Adipocyte (in vitro differentiated cells): ENCODE results near the gene POLE3.
"Not testable (repeated sequence)": the region's sequence is repeated elsewhere in the genome, so short reads cannot be mapped to it uniquely, and the experiment has no call there.

Experiments used
- DNase-seq: peaks from one replicate; pipeline ENCODE4 v3.0.0-alpha.2; 2015; ENCODE audit warnings: low read depth
- H3K27me3 ChIP-seq: replicated peaks from 2 replicates; pipeline ENCODE4 v1.7.0; 2013; ENCODE audit warnings: mild to moderate bottlenecking, low read length, moderate library complexity; ENCODE audit not compliant: control insufficient read depth, insufficient read depth
- H3K36me3 ChIP-seq: 2 replicates; pipeline ENCODE4 v1.7.0; 2013; ENCODE audit warnings: low read length, mild to moderate bottlenecking, moderate library complexity; ENCODE audit not compliant: control insufficient read depth, insufficient read depth, severe bottlenecking
- H3K4me1 ChIP-seq: 2 replicates; pipeline ENCODE4 v1.7.0; 2013; ENCODE audit warnings: mild to moderate bottlenecking, low read length, moderate library complexity; ENCODE audit not compliant: control insufficient read depth, insufficient read depth
- H3K4me3 ChIP-seq: 2 replicates; pipeline ENCODE4 v1.7.0; 2013; ENCODE audit warnings: mild to moderate bottlenecking, low read length, moderate library complexity
- H3K9ac ChIP-seq: 2 replicates; pipeline ENCODE4 v1.7.0; 2013; ENCODE audit warnings: mild to moderate bottlenecking, low read length, moderate library complexity
- H3K9me3 ChIP-seq: 2 replicates; pipeline ENCODE4 v1.7.0; 2013; ENCODE audit warnings: mild to moderate bottlenecking, low read length, moderate library complexity; ENCODE audit not compliant: control insufficient read depth

POLE3 gene

DNA sequence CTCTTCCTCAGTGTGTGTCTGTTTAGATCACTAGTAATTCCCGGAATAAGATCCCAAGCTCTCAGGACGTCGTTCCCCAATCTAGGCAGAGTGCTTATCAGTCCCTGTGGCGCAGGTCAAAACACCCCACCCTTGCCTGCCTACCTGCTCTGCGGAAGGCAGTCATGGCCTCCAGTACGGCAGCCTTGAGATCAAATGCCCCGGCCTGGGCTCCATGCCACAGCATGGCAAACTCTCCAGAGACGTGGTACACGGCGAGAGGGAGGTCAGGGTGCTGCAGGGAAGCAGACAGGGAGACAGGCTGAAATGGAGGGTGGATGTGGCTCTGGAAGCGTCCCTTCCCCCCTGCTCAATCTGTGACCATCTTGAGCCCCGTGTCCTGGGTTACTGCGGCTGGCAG is 21.6 kb downstream of the POLE3 start:
- H3K9me3 ChIP-seq: no peaks in the 10 kb centered on the region
- H3K27me3 ChIP-seq: no peaks in the 10 kb centered on the region
- H3K9ac ChIP-seq: no peak overlapping the region
- peaks cover 47% of the 10 kb centered on the region for H3K36me3 ChIP-seq
- H3K4me1 ChIP-seq: peaks cover 15% of the 10 kb centered on the region
- no peak overlapping the region for H3K4me3 ChIP-seq
- DNase-seq: no peak

GRCh38 chr9:113387560-113388230 is 22.8 kb downstream of the POLE3 start:
- H3K36me3 ChIP-seq: peaks cover 47% of the 10 kb centered on the region
- peak overlapping the region; percentile 53 for H3K9ac ChIP-seq
- no peak for DNase-seq
- no peak overlapping the region for H3K4me3 ChIP-seq
- no peaks in the 10 kb centered on the region for H3K9me3 ChIP-seq
- H3K4me1 ChIP-seq: peaks cover 15% of the 10 kb centered on the region
- H3K27me3 ChIP-seq: no peaks in the 10 kb centered on the region

- Histone ChIP-seq H3K4me3 (no peak overlapping the region), H3K9ac (peak overlapping the region; percentile 53), H3K4me1 (peaks cover 15% of the 10 kb centered on the region), H3K9me3 (no peaks in the 10 kb centered on the region), H3K36me3 (peaks cover 40% of the 10 kb centered on the region), H3K27me3 (no peaks in the 10 kb centered on the region)
- DNase-seq: no peak
Observed at GRCh38 chr9:113386571-113387393, 23.7 kb downstream of the POLE3 start.

DNA sequence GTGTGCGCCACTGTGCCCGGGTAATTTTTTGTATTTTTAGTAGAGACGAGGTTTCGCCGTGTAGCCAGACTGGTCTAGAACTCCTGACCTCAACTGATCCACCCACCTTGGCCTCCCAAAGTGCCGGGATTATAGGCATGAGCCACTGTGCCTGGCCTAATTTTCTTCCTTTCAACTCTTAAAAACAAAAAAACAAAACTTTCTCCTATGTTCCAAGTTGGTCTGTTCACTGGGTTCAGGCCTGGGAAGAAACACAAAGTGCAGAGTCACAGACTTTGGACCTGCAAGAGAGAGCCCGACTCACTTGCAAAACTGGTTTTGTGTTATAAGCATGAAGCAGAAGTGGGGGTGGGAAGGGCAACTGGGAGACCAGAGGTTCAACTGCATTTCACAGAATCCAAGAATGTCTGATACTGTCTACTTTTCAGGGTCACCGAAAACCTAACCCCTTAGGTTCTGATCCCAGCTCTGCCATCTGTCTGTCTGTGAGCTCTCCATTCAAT is 28.5 kb downstream of the POLE3 start:
- Histone ChIP-seq H3K9me3 (no peaks in the 10 kb centered on the region), H3K4me3 (no peak overlapping the region), H3K9ac (no peak overlapping the region), H3K27me3 (no peaks in the 10 kb centered on the region), H3K4me1 (no peaks in the 10 kb centered on the region), H3K36me3 (peaks cover 3% of the 10 kb centered on the region)
- DNase-seq: no peak

- H3K9me3 ChIP-seq, H3K9ac ChIP-seq, DNase-seq: not testable (repeated sequence)
Observed at GRCh38 chr9:113381441-113381840, 29.0 kb downstream of the POLE3 start.

GRCh38 chr9:113380869-113381378 is 29.6 kb downstream of the POLE3 start:
- Histone ChIP-seq H3K36me3 (no peaks in the 10 kb centered on the region), H3K4me1 (no peaks in the 10 kb centered on the region), H3K4me3 (no peak overlapping the region), H3K9ac (no peak overlapping the region), H3K9me3 (no peaks in the 10 kb centered on the region), H3K27me3 (no peaks in the 10 kb centered on the region)
- no peak for DNase-seq

More at GRCh38 chr9:113381441-113381840, 29.0 kb downstream of the POLE3 start:
- H3K4me3 ChIP-seq, H3K4me1 ChIP-seq, H3K27me3 ChIP-seq, H3K36me3 ChIP-seq: not testable (repeated sequence)

DNA sequence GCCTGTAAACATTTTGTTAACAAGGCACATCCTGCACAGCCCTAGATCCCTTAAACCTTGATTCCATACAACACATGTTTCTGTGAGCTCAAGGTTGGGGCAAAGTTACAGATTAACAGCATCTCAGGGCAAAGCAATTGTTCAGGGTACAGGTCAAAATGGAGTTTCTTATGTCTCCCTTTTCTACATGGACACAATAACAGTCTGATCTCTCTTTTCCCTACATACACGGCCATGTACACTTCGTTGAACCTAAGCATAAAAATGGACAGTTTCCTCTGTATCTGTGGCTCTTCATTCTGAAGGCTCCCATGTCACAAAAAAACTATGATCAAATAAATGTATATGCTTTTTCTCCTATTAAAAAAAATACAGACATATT is 30.7 kb downstream of the POLE3 start:
- DNase-seq, H3K9me3 ChIP-seq, H3K9ac ChIP-seq, H3K4me1 ChIP-seq, H3K27me3 ChIP-seq, H3K4me3 ChIP-seq, H3K36me3 ChIP-seq: not testable (repeated sequence)

GRCh38 chr9:113379094-113379828 is 31.2 kb downstream of the POLE3 start:
- not testable (repeated sequence) for H3K4me1 ChIP-seq, H3K9ac ChIP-seq, H3K4me3 ChIP-seq, H3K27me3 ChIP-seq, H3K36me3 ChIP-seq, H3K9me3 ChIP-seq, DNase-seq

GRCh38 chr9:113376634-113377567 is 33.6 kb downstream of the POLE3 start, which contains the start of gene HDHD3:
Gene HDHD3, minus strand, starts transcription at chr9:113376986. Its CDS starts 2,632 bp downstream, at chr9:113374354.
- Histone ChIP-seq H3K9me3 (no peaks in the 10 kb centered on the region), H3K4me1 (peaks cover 5% of the 10 kb centered on the region), H3K9ac (peak within 1 kb of the TSS; percentile 88), H3K27me3 (no peaks in the 10 kb centered on the region), H3K36me3 (peaks cover 13% of the 10 kb centered on the region), H3K4me3 (peak within 1 kb of the TSS; percentile 89)
- peak; percentile 83 for DNase-seq
